Cardiac muscle cell (in vitro differentiated cells and primary cell): Measurements from ENCODE around the gene ZSWIM6. TPM values are rescaled to one million over a fixed set of nuclear protein-coding genes. Genes with fewer than 3 reads are reported as not detected.
A peak's percentile ranks its signal among the peaks of the same experiment; 100 is the strongest.

Experiments
- DNase-seq, 2 donors: peaks; one replicate each; pipeline versions ENCODE4 v3.0.0 to v3.0.0-alpha.2; 2010 to 2017; ENCODE audit warnings: low read depth in 1 of 2, low spot score in 1 of 2
- H3K27ac ChIP-seq: fragments of 200-600 bp; sonication (generic); 2 replicates; pipeline ENCODE4 v1.5.1; 2016
- H3K27me3 ChIP-seq: fragments of 200-600 bp; sonication (generic); 2 replicates; pipeline ENCODE4 v1.6.0; 2016; ENCODE audit warnings: control low read depth
- H3K36me3 ChIP-seq: fragments of 200-600 bp; sonication (generic); 2 replicates; pipeline ENCODE4 v1.5.1; 2016; ENCODE audit warnings: control low read depth
- H3K4me1 ChIP-seq: fragments of 200-600 bp; sonication (generic); 2 replicates; pipeline ENCODE4 v1.8.1; 2017; ENCODE audit warnings: low read depth, mild to moderate bottlenecking, mixed run types
- H3K4me3 ChIP-seq: fragments of 200-600 bp; sonication (generic); 2 replicates; pipeline ENCODE4 v1.5.1; 2016; ENCODE audit warnings: mild to moderate bottlenecking
- H3K9me3 ChIP-seq: fragments of 200-600 bp; sonication (generic); 2 replicates; pipeline ENCODE4 v1.5.1; 2017; ENCODE audit warnings: low read depth, mild to moderate bottlenecking, control low read depth
- polyA plus RNA-seq: library from polyadenylated mRNA; unstranded; fragments of >200 nt; fragmentation: Nextera tagmentation; extraction: Ambion mirVana; gene quantifications from 2 replicates; pipeline ENCODE4 v1.2.1, GENCODE V29; 2016
- total RNA-seq: library from RNA; depleted of rRNA; stranded (reverse); fragments of >200 nt; gene quantifications from 2 replicates; pipeline ENCODE4 v1.2.3, GENCODE V29; 2016
- TF ChIP-seq, protein P1 (sequence below): IDR thresholded peaks from 2 replicates; pipeline ENCODE4 v1.5.1; 2012; ENCODE audit warnings: low read depth, mild to moderate bottlenecking, low read length

ZSWIM6 gene
- total and polyA plus RNA-seq, 2 experiments from 2014 or later = 3.4 to 8.3 TPM

DNA sequence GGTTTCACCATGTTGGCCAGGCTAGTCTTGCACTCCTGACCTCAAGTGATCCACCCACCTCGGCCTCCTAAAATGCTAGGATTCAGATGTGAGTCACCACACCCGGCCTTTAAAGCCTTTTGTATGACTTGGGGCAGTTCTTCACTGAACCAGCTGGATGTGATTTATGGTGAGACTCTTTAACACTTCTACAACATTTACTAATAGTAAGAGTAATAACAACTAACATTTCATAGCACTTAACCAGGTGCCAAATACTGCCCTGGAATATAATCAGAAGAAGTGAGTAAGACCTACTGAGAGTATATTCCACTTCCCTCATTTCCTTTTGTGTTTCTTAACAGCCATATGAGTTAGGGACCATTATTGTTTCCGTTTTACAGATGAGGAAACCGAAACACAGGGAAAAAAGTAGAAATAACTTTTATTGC lies 10.0 kb downstream of the ZSWIM6 start:
- H3K36me3 ChIP-seq = no peaks in the 10 kb centered on the region
- peaks cover 25% of the 10 kb centered on the region for H3K4me1 ChIP-seq
- no peaks in the 10 kb centered on the region for H3K27me3 ChIP-seq
- TF ChIP-seq, protein P1, sequence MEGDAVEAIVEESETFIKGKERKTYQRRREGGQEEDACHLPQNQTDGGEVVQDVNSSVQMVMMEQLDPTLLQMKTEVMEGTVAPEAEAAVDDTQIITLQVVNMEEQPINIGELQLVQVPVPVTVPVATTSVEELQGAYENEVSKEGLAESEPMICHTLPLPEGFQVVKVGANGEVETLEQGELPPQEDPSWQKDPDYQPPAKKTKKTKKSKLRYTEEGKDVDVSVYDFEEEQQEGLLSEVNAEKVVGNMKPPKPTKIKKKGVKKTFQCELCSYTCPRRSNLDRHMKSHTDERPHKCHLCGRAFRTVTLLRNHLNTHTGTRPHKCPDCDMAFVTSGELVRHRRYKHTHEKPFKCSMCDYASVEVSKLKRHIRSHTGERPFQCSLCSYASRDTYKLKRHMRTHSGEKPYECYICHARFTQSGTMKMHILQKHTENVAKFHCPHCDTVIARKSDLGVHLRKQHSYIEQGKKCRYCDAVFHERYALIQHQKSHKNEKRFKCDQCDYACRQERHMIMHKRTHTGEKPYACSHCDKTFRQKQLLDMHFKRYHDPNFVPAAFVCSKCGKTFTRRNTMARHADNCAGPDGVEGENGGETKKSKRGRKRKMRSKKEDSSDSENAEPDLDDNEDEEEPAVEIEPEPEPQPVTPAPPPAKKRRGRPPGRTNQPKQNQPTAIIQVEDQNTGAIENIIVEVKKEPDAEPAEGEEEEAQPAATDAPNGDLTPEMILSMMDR = no peak
- no peak overlapping the region for H3K4me3 ChIP-seq
- no peak overlapping the region for H3K27ac ChIP-seq
- H3K9me3 ChIP-seq = no peaks in the 10 kb centered on the region
- peak in 1 of 2 donors; percentile 42 for DNase-seq

- Histone ChIP-seq H3K27ac (peak overlapping the region; percentile 79), H3K27me3 (no peaks in the 10 kb centered on the region), H3K4me1 (peaks cover 25% of the 10 kb centered on the region), H3K9me3 (no peaks in the 10 kb centered on the region), H3K4me3 (no peak overlapping the region), H3K36me3 (no peaks in the 10 kb centered on the region)
- TF ChIP-seq, protein P1 = no peak
- DNase-seq = peak; percentile 55 to 81
Measured at GRCh38 chr5:61344187-61344944, 12.3 kb downstream of the ZSWIM6 start.

- Histone ChIP-seq H3K27ac (no peak overlapping the region), H3K9me3 (no peaks in the 10 kb centered on the region), H3K4me1 (peaks cover 27% of the 10 kb centered on the region), H3K36me3 (no peaks in the 10 kb centered on the region), H3K27me3 (no peaks in the 10 kb centered on the region), H3K4me3 (no peak overlapping the region)
- DNase-seq = no peak
- TF ChIP-seq, protein P1 = no peak
Measured at GRCh38 chr5:61346511-61346910, 14.5 kb downstream of the ZSWIM6 start.

- no peak for DNase-seq
- H3K27me3 ChIP-seq = no peaks in the 10 kb centered on the region
- H3K9me3 ChIP-seq = no peaks in the 10 kb centered on the region
- no peak overlapping the region for H3K27ac ChIP-seq
- H3K4me1 ChIP-seq = peaks cover 27% of the 10 kb centered on the region
- H3K4me3 ChIP-seq = no peak overlapping the region
- H3K36me3 ChIP-seq = no peaks in the 10 kb centered on the region
- TF ChIP-seq, protein P1 = no peak
Measured at GRCh38 chr5:61347080-61347479, 15.0 kb downstream of the ZSWIM6 start.

DNA sequence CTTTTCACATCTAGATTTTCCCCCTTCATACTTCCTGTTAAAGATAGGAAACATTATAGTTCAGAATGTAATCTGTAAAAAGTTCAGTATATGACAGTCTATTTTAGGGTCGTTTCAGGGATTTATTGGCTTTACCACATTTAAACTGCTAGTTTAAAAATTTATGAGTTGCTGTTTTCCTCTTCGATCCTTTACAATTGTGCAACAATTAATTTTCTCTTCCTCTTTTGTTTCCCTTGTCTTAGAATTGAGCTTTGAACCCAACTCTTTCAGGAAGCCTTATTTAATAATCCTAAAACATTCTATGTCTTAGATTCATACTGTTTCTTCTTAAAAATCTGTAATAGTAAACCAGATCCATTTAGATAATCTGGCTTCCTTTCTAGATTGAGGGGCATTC lies 16.4 kb downstream of the ZSWIM6 start:
- Histone ChIP-seq H3K4me1 (peaks cover 33% of the 10 kb centered on the region), H3K27ac (no peak overlapping the region), H3K27me3 (no peaks in the 10 kb centered on the region), H3K9me3 (no peaks in the 10 kb centered on the region), H3K36me3 (no peaks in the 10 kb centered on the region), H3K4me3 (no peak overlapping the region)
- no peak for DNase-seq
- TF ChIP-seq, protein P1 = no peak
